GM19328 (cell line): ENCODE measurements around the gene CNP.
A peak's percentile ranks its signal among the peaks of the same experiment; 100 is the strongest.
"Not testable (repeated sequence)": the region's sequence is repeated elsewhere in the genome, so short reads cannot be mapped to it uniquely, and the experiment has no call there.

Source experiments
- ATAC-seq: cut with Tn5 transposase; IDR thresholded peaks from one replicate; pipeline ENCODE4 v1.9.1; 2021; ENCODE audit warnings: mild to moderate bottlenecking, moderate library complexity; ENCODE audit not compliant: unreplicated experiment

CNP gene

DNA sequence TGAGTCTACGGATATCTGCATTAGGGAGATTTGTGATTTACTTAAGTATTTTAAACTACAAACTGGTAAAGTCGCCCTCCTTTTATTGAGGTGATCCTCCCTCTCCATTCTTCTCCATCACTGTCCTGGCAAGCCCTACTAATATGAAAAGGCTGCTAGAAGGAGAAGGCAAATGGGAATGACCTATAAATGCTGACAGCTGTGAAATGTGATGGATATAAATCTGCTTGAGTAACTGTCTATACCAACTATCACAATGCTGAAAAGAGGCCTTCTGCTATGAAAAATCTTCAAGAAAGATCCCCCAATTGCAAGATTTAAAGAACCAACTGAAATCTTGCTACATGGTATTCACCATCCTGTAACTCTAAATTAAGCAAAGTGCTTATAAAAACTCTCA, 35.1 kb downstream of the CNP start:
- ATAC-seq = no peak

DNA sequence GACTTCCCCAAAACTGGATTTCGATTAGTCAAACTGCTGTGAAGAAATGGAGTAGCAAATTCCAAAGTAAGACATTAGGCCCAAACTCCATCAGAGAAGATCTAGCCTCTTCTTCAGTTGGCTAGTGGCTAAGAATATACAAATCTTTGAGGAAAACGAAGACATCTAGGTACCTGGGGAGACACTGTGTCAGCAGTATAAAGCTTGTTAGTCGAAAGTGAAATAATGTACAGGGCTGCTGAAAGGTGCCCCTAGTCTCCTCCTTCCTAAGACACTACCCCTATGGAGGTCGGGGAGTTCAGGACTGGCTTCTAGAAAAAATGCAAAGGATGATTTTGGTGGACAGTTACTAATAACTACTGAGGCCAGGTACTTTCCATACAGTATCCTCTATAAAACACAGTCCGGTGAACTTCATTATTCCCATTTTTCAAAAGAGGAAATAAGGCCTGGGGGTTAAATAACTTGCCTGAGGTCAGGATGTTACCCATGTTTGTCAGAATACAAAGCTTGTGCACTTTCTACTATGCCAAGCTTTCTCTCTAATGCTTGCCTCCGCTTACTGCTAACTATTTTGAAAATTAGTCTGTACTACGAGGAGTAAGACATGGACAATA, 35.7 kb downstream of the CNP start:
- no peak for ATAC-seq

GRCh38 chr17:42002792-42003301, 36.3 kb downstream of the CNP start:
- ATAC-seq = no peak

GRCh38 chr17:42005166-42005565, 38.6 kb downstream of the CNP start:
- ATAC-seq = no peak

- no peak for ATAC-seq
These were observed 42.6 kb downstream of the CNP start for GRCh38 chr17:42009170-42009569.

DNA sequence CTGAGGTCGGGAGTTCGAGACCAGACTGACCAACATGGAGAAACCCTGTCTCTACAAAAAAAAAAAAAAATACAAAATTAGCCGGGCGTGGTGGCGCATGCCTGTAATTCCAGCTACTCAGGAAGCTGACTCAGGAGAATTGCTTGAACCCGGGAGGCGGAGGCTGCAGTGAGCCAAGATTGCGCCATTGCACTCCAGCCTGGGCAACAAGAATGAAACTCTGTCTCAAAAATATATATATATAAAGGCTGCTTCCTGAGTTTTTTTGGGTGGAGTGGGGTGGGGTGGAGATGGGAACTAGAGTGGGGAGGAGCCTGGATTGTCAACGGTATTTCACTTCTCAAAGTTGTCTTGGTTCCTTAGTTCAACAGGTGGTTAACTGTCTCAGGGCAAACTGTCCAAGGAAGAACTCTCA, 43.7 kb downstream of the CNP start:
- not testable (repeated sequence) for ATAC-seq

DNA sequence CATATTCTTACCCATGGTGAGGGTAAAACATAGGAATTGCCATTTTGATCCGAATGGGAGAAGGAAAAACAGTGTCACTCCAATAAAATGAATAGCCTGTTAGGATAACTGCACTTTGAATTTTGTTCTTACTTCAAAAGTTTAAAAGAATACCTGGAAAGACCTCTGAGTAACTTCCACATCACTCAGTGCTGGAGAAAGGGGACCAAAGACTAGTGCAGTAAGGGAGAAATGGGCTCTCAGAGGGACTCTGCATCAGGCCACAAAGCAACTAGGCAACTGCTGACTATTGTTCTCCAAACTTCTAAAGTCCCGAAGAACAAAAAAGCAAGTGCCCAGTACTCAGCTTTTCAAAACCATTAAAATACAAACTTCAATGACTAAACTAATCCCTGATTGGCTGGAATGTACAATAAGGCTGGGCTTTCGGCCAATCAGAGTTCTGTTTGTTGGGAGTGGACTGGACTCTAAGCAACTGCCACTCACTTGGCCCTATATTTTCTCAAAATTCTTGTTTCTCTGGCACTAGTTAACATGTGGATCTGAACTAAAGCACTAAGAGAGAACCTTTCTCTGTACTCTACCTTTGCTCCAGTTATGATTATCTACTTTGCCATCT, 44.4 kb downstream of the CNP start:
- no peak for ATAC-seq

DNA sequence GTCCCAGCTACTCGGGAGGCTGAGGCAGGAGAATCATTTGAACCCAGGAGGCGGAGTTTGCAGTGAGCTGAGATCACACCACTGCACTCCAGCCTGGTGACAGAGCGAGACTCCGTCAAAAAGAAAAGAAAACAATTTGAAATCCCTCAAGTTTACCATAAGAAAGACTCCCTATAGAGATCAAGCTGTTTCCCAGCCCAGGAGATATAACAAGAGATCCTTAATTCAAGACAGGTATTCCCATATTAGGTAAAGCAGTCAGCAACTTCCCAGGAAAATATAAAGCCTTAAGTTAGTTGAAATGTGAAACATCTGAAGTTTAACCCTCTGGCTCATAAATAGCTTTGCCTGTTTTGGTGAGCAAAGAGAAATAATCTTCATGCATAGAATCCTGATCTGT, 45.8 kb downstream of the CNP start:
- not testable (repeated sequence) for ATAC-seq

DNA sequence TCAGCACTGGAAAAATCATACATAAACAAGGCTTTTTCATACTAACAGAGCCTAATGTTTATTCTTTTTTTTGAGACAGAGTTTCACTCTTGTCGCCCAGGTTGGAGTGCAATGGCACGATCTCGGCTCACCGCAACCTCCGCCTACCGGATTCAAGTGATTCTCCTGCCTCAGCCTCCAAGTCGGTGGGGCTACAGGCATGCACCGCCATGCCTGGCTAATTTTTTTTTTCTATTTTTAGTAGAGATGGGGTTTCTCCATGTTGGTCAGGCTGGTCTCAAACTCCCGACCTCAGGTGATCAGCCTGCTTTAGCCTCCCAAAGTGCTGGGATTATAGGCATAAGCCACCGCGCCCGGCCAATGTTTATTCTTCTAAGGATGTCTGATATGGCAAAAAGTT, 47.1 kb downstream of the CNP start:
- not testable (repeated sequence) for ATAC-seq

GRCh38 chr17:42016411-42016831, 49.8 kb downstream of the CNP start:
- no peak for ATAC-seq

DNA sequence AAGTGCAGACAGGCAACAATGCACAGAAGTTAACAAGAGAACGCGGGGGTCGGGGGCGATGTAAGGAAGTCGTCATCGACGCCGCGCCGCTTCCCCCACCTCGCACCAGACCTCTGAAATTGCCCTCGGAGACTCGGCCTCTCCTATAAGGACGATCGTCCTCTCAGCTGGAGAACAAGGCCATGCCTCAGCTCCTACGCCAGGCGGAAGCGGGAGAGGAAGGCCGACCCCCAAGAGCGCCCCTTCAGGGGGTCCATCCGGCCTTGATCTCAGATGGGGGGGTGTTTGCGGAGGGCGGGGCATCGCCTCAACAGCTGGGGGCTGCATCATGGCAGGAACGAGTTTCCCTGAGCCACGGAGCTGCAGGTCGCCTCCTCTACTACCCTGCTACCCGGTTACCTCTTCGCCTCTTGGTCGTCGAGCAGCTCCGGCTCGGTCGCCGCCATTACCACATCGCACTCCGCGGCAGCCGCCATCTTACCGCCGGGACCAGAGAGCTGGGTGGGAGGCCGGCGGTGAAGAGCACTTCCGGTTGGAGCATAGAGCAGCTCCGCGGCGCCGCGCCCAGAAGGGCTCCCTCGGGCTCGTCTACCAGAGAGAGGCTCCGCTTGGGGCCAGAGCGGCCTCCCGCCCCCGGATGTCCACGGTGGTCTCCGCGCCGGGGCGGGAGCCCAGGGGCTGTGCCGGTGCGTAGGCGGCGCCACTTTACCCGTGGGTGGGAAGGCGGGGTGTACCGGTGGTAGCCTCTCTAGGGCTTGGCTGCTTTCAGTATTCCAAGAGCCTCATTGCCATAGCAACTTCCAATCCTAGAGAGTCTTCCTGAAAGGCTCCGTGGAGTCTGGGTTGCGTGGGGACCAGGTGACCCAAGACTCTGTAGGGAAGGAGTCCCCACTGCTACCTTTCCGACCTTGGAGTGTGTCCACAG, 50.6 kb downstream of the CNP start, which contains the start of gene DNAJC7:
Gene DNAJC7, minus strand, starts transcription at position 499 of the 925 bp plus-strand sequence. Its CDS starts 23 bp downstream, at position 476.
- ATAC-seq = peak; percentile 87

GRCh38 chr17:42017866-42018200, 51.2 kb downstream of the CNP start:
- peak; percentile 7 for ATAC-seq

GRCh38 chr17:42018339-42018738, 51.7 kb downstream of the CNP start:
- ATAC-seq = no peak

GRCh38 chr17:42018988-42019387, 52.4 kb downstream of the CNP start:
- no peak for ATAC-seq

DNA sequence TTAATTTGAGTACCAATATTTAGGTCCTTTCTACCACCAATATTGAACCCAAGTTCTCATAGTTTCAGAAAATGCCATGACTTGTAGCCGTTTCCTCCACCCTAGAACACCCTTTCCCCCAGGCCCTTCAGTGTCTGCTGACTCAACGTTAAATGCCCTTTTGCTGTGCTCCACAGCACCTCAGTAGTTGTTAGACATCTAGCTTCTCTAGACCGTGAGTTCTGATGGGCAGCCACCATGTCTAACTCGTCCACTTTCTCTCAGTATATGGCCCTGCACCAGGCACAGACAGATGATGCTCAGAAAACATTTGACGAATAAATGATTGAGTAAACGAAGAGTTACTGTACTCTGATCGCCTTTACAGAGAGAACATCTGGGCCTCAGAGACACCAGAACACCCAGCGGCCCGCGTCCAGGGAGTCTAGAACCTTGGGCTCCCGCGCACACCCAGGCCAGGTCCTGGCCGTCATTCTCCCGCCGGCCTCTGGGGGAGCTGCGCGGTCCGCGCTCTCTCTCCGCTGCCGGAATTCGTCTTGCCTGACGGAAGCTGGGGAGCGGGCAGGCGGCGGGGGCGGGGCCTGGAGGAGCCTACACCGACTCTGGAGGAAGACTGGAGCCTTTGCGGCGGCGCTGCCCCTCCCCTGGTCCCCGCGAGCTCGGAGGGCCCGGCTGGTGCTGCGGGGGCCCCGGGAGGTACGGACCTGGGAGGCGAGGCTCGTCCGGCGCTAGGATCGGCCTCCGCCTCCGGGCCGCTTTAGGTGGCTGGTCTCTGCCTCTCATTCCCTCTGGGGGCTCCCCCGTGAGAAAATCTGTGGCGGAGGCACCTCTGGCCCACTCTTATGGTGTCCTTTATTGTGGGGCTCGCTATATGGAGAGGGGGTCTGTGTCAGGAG, 53.2 kb downstream of the CNP start, which contains the start of gene NKIRAS2:
Gene NKIRAS2, plus strand, starts transcription at position 582 of the 896 bp plus-strand sequence. CDS start 1,488 bp downstream, outside the sequence.
- ATAC-seq = peak; percentile 53

- ATAC-seq = not testable (repeated sequence)
These were observed 54.2 kb downstream of the CNP start for GRCh38 chr17:42020845-42021244.

GRCh38 chr17:42023524-42024349, 57.1 kb downstream of the CNP start:
- no peak for ATAC-seq

DNA sequence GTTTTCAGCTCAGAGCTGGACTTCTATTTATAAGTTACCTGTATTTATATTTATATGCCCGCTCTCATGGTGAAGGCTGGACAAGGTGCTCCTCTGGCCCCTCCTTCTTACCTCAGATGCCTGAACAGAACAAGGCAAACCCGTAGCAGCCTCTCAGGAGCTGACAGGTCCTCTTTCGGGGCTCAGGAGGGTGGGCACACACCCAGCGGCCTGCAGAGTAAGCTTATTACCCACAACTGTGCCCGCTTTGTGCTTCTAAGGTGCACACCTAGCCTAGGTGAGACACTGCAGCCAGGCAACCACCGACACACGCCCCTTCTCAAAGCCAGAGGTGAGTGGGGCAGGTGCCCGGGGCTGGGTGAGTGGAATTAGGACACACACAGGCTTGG, 58.6 kb downstream of the CNP start:
- ATAC-seq = no peak

DNA sequence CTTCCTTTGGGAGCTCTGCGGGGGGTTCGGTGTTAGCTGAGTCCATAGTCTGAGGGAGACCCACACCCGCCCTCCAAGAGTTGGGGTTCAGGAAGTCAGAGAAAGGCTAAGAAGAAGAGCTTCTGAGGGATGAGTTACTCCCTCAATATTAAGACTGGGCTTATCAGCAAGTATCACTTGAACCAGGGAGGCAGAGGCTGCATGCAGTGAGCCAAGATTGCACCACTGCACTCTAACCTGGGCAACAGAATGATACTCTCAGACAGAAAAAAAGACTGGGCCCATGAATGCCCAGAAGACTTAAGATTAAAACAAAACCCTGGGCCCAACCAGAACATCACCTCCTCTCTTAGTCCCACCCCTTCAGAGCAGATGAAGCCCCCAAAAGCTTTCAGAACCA, 59.3 kb downstream of the CNP start:
- no peak for ATAC-seq
